Activated CD8-positive, alpha-beta memory T cell treated with anti-CD3 and anti-CD28 coated beads for 4 hours (primary cell): Measurements from ENCODE around the gene NBPF6.
"Not testable (repeated sequence)": the region's sequence is repeated elsewhere in the genome, so short reads cannot be mapped to it uniquely, and the experiment has no call there.

Experiments used
- DNase-seq, 2 donors: peaks; one replicate each; pipeline ENCODE4 v3.0.0-alpha.2; 2020; ENCODE audit warnings: low read depth in 2 of 2

The NBPF6 gene

DNA sequence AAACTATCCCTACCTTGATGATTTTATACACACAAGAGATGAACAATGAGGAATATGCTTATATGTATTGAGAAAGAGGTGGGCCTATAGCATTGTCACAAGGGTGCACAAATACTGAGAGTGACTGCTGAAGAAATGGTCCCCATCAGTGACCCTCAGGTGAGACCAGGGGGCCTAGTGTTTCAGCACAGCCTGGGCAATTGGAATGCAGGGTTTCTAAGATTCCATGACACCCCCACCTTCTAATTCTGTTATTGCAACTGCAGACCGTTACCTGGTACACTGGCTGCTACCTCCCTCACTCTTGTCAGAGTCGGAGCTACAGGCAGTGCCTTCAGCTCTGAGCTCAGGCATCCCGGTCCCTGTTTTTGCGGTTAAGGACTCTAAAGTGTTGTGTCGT lies at the start of gene NBPF6:
Gene NBPF6, plus strand, starts transcription at position 301 of the 400 bp plus-strand sequence. CDS start 259 bp downstream, outside the sequence.
- DNase-seq: not testable (repeated sequence)

DNA sequence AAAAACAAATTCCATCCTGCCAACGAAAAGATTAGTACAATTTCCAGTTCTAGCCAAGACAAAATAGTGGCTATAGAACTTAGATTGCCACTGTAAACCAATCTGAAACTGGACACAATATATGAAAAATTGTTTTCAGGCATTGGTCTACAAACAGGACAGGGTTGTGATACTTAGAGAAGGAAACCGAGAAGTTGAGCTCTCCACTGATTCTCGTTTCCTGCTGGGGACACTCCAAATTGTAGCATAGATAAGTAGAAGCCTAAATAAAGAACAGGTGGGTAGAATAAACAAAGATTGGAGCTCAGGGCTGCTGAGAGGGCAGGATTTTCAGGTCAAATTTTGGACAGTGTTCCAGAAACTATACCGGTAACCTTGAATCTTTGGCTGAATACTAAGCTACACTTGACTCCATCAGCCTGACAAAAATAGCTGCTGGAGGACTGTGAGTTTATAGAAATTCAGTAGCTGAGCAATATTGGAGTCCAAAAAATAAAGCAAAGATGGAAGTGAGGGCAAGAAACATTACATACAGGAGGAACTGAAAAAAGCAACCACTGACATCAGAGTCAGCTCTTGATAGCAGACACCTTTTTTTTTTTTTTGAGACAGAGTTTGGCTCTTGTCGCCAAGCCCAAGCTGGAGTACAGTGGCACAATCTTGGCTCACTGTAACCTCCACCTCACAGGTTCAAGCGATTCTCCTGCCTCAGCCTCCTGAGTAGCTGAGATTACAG lies 38.9 kb upstream of the NBPF6 start:
- DNase-seq: not testable (repeated sequence)

GRCh38 chr1:108420129-108420528 lies 30.0 kb upstream of the NBPF6 start:
- not testable (repeated sequence) for DNase-seq

- not testable (repeated sequence) for DNase-seq
Measured at GRCh38 chr1:108421061-108421916, 28.9 kb upstream of the NBPF6 start.

DNA sequence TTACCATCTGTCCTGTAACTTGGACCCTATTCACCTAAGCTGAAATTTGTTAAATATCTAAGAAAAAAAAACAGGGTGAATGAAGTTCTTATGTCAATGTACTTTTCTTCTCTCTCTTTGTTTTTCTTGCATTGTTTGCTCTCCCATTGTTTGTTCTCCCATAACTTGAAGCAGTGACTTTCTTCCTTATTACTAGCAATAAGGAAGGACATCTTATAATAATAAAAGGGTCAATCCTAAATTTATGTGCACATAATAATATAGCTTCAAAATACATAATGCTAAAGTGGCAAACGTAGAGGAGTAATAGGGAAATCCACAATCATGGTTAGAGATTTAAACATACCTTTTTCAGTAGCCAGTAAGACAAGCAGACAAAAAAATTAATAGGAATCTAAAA lies 23.3 kb upstream of the NBPF6 start:
- DNase-seq: not testable (repeated sequence)

DNA sequence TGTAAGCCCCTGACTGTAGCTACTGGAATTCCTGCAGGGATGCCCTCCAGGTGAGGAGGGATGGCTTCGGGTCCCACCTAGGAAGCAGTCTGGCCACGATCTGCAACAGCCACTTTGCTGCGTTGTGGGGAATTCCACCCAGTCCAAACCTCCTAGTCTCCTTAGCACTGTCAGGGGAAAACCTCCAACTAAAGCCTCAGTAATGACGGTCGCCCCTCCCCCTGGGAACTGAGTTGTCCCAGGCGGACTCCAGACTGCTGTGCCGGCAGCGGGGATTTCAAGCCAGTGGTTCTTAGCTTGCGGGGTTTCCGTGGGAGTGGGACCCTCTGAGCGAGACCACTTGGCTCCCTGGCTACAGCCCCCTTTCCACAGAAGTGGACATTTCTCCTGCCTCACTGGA lies 18.1 kb upstream of the NBPF6 start:
- DNase-seq: not testable (repeated sequence)

DNA sequence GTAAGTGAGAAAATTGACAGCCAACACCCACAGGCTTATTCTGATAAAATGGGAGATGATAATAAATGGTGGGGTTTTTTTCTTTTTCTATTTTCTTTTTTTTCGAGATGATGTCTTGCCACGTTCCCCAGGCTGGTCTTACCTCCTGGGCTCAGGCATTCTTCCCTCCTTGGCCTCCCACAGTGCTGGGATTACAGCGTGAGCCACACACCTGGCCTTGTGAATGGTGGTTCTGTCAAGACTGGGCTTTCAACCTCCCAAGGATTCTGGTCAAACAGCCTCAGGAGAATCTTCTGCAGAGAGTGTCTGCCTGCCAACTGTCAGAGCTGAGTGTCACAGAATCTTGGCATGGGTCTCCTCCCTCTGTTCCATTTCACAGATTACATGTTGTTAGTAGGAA lies 16.7 kb upstream of the NBPF6 start:
- not testable (repeated sequence) for DNase-seq

DNA sequence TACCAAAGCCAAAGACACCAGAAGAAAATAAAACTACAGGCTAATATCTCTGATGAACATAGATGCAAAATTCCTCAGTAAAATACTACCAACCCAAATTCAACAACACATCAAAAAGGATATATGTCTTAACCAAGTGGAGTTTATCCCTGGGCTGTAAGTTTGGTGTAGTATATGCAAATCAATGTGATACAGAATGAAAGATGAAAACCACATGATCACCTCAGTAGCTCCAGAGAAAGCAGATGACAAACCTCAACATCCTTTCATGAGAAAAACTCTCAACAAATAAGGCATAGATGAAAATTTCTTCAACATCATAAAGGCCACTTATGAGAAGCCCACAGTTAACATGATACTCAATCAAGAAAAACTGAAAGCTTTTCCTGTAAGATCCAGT lies 11.6 kb upstream of the NBPF6 start:
- not testable (repeated sequence) for DNase-seq

- DNase-seq: not testable (repeated sequence)
Measured at GRCh38 chr1:108454521-108454920, 4.4 kb downstream of the NBPF6 start.

DNA sequence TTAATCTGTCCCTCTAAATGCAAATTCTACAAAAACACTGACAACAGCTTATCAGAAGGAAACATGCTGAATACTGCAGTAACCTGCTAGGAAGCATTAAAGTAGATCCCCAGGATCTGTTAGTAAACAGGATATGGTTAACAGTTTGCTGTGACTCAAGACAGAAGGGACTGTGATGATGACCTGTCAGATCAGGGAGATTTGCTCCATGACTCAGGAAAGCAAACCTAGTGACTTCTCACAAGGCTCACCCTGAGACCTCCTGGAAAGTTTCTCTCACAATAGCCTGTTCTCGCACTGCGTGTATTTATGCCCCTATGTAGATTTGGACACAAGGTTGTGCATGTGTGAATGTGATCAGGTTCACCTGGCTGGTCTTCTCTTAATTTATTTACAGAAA lies 8.5 kb downstream of the NBPF6 start:
- not testable (repeated sequence) for DNase-seq

DNA sequence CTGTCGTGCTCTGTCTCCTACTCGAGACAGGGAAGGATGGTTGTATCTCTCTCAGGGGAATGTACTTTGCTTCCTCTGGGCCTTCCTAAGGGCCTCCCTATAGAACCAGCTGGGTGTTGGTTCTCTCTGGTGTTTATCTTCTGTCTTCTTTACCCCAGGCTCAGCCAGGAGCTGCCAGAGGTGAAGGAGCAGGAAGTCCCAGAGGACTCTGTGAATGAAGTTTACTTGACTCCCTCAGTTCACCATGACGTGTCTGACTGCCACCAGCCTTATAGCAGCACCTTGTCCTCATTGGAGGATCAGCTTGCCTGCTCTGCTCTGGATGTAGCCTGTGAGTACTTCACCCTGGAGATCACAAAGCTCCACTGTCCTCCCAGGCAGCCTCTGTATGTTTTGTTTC lies 11.6 kb downstream of the NBPF6 start:
- not testable (repeated sequence) for DNase-seq

DNA sequence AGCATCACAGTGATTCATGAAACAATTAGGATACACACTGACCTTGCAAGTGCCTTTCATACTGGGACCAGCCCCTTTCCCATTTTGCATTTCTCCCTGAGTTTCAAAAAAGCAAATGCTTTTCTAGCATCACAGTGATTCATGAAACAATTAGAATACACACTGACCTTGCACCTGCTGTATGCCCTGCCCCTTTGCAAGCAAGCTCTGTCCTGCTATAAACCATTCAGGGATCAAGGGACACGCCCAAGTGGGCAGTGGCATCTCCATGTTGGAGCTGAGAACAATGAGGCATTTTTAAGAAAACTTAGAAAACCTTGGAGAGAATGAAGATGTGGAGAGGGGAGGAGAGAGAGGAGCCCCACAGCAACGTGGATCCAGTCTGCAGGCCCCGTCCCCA lies 13.8 kb downstream of the NBPF6 start:
- DNase-seq: not testable (repeated sequence)

DNA sequence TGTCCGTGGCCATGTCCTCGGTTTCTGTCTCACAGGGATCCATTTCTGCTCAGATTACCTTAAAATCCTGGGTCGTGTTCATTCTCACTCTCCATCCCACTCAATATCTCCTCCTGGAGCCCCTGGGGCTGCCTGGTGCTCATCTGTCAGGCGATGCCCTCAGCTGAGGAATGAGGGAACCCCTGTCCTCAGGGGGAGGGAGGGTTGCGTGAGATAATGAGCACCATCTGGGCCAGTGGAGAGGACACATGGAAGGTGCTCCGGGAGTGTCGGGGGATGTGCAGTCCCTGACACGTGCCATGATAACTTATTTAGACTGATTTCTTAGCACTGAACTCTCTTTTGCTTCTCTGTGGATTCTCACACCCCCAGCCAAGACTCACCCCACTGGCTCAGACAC lies 16.0 kb downstream of the NBPF6 start:
- DNase-seq: not testable (repeated sequence)

GRCh38 chr1:108467155-108467554 lies 17.0 kb downstream of the NBPF6 start:
- not testable (repeated sequence) for DNase-seq

- not testable (repeated sequence) for DNase-seq
Measured at GRCh38 chr1:108470750-108471149, 20.6 kb downstream of the NBPF6 start.

GRCh38 chr1:108474516-108474915 lies 24.4 kb downstream of the NBPF6 start:
- not testable (repeated sequence) for DNase-seq

GRCh38 chr1:108478429-108479015 lies 28.4 kb downstream of the NBPF6 start:
- DNase-seq: no peak

DNA sequence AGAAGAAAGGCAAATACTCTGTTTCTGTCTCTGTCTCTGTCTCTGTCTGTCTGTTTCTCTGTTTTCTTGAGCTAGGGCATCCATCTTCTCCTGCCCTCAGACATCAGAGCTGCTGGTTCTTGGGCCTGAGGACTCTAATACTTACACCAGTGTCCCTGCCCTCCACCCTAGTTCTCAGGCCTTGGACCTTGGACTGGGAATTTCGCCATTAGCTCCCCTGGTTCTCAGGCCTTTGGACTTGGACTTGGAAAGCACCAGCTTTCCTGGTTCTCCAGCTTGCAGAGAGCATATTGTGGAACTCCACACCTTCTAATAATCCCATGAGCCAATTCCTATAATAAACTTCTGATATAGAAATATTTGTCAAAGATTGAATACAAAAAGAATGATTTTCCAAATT lies 32.6 kb downstream of the NBPF6 start:
- no peak for DNase-seq

DNA sequence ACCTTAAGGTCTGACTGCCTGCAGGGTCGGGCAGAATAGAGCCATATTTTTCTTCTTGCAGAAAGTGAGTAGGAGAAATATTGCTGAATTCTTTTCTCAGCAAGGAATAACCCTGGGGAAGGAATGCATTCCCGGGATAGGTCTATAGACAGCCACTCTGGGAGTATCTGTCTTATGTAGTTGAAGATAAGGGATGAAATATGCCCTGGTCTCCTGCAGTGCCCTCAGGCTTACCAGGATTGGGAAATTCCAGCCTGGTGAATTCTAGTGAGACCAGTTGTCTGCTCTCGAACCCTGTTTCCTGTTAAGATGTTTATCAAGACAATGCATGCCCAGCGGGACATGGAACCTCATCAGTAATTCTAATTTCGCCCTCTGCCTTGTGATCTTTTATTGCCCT lies 35.8 kb downstream of the NBPF6 start:
- not testable (repeated sequence) for DNase-seq

DNA sequence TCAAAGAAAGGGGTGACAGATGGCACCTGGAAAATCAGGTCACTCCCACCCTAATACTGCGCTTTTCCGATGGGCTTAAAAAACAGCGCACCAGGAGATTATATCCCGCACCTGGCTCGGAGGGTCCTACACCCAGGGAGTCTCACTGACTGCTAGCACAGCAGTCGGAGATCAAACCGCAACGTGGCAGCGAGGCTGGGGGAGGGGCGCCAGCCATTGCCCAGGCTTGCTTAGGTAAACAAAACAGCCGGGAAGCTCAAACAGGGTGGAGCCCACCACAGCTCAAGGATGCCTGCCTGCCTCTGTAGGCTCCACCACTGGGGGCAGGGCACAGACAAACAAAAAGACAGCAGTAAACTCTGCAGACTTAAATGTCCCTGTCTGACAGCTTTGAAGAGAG lies 36.6 kb downstream of the NBPF6 start:
- DNase-seq: not testable (repeated sequence)

DNA sequence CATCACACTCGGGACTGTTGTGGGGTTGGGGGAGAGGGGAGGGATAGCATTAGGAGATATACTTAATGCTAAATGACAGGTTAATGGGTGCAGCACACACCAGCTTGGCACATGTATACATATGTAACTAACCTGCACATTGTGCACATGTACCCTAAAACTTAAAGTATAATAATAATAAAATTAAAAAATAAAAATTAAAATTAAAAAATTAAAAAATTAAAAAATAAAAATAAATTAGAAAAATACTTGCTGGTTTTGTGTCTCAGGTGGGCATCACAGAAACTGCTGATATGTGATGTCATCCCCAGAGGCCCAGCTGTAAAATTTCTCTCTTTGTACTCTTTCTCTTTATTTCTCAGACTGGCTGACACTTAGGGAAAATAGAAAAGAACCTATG lies 44.9 kb downstream of the NBPF6 start:
- not testable (repeated sequence) for DNase-seq

DNA sequence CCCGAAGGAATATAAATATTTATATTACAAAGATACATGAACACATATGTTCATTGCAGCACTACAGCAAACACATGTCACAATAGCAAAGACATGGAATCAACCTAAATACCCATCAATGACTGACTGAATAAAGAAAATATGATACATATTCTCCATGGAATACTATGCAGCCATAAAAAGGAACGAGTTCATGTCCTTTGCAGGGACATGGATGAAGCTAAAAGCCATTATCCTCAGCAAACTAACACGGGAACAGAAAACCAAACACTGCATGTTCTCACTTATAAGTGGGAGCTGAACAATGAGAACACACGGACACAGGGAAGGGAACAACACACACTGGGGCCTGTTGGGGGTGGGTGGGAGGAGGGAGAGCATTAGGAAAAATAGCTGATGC lies 46.7 kb downstream of the NBPF6 start:
- not testable (repeated sequence) for DNase-seq
